Measurements from ENCODE around the gene SPEF1.
A peak's percentile ranks its signal among the peaks of the same experiment; 100 is the strongest.

The SPEF1 gene

DNA sequence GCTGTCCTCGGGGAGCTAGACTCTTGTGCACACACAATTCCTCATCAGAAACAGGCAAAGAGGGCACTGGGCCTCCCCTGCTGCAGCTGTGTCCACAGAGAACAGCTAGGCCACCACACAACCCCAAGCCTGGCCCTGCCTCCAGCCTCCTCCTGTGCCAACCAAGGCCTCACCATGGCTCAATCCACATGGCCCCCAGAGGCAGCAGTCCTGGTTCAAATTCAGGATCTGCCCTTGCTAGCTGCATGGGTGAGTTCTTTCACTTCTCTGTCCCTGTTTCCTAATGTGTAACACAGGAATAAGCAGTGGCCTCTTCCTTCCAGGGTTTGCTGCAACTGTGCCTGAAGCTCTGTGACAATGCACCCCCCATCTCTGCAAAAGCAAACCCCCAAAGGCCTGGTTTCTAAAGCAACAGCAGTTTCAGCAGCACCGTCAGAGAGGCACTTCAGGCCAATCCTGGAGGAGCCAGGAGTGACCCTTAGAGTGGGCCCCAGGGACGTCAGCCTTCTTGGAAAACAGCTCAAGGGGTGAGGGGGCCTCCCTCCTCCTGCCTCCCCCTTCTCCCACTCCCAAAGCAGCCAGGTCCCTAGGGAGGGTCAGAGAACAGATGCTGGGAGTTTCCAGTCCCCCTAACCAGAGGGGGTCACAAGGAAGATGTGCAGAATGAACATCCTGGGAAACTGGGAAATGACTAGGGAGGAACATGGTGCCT is 15.9 kb downstream of the SPEF1 start:
- DNase-seq (ENCODE audit: low spot score), result no peak

- no peak for DNase-seq (ENCODE audit: low spot score)
Measured at GRCh38 chr20:3764659-3765058, 16.6 kb downstream of the SPEF1 start.

- DNase-seq (ENCODE audit: low spot score), result no peak
Measured at GRCh38 chr20:3763671-3764601, 17.3 kb downstream of the SPEF1 start.

GRCh38 chr20:3760655-3761348 is 20.4 kb downstream of the SPEF1 start:
- DNase-seq (ENCODE audit: low spot score), result no peak

DNA sequence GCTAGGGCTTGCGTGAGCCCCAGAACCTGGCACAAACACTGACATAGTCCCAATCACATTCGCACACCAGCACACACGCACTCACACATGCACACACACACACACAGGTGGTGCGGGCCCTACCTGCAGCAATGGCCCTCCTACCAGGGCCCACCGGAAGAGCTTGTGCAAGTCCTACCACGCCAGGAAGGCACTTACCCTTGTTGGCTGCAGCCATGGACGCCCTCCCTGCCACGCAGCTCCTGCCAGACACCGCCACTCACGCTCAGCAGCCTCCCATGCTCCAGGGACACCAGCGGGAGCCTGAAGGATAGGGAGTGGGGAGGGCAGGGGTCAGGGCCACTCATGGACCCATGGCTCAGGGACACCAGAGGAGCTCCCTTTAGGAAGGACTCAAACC is 21.4 kb downstream of the SPEF1 start:
- DNase-seq (ENCODE audit: low spot score), result no peak

DNA sequence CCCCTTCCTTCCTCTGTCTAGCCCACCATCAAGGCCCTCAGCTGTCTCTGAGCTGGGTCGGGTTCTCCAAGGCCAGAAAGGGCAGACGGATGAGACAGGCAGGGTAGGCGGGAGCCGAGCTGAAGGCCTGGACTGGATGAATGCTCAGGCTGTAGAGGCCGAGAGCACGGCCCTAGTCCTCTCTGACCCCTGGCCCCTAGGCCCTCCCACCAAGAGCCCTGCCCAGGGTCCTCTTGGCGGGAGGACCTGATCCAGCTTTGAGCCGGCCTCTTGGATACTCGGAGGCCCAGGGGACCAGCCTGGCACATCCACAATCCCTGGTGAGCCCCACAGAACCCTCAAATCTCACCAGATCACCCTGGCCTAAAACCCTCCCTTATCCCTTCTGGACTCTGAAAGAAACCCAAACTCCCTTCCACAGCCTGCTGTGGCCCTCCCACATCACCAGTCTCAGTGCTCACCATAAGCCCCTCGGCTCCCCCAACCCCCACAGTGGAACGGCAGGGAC is 21.9 kb downstream of the SPEF1 start:
- no peak for DNase-seq (ENCODE audit: low spot score)

GRCh38 chr20:3758566-3758965 is 22.7 kb downstream of the SPEF1 start:
- DNase-seq (ENCODE audit: low spot score), result no peak

DNA sequence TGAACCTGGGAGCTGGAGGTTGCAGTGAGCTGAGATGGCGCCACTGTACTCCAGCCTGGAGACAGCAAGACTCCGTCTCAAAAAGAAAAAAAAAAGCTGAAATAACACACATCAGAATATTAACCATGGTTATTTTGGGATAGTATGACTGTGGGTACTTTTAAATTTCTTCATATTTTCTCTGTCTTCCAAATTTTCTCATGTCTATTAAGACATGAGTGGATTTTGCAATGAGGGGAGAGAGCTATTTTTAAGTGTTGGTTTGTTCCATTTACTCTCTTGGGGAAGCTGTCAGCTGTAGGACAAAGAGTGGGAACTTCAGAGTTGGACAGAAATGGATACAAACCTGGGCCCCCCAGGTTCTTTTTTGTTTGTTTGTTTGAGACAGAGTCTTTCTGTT is 24.0 kb downstream of the SPEF1 start:
- no peak for DNase-seq (ENCODE audit: low spot score)

DNA sequence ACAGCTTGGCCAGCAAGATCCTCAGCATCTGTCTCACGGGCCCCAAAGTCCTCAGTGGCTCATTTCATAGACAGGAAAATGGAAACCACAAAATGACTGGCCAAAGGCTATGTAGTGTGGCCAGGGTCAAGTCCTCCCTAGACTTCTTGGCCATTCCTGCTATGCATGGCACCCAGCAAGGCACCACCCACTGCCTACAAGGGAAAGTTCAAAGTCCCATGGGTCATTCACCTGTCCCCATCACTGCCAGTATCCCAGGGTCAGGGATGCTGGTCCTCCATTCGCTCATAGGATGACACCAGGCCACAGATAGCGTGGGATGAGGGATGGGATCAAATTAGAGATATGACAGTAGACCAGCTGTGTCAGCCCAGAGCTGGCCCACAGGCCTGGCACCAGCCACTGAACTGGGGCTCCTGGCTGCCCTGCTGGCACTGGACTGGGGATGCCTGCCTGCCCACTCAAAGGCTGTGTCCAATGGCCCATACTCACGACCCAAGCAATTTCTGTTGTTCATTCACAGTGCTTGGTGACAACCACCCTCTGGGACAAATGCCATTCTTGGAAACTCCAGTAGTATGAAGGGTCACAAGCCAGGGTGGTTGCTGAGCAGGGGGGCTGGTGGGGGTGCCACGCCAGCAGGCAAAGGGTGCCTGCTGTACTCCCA is 25.3 kb downstream of the SPEF1 start:
- no peak for DNase-seq (ENCODE audit: low spot score)

GRCh38 chr20:3755269-3755668 is 26.0 kb downstream of the SPEF1 start:
- no peak for DNase-seq (ENCODE audit: low spot score)

- no peak for DNase-seq (ENCODE audit: low spot score)
Measured at GRCh38 chr20:3754276-3754630, 27.0 kb downstream of the SPEF1 start.

DNA sequence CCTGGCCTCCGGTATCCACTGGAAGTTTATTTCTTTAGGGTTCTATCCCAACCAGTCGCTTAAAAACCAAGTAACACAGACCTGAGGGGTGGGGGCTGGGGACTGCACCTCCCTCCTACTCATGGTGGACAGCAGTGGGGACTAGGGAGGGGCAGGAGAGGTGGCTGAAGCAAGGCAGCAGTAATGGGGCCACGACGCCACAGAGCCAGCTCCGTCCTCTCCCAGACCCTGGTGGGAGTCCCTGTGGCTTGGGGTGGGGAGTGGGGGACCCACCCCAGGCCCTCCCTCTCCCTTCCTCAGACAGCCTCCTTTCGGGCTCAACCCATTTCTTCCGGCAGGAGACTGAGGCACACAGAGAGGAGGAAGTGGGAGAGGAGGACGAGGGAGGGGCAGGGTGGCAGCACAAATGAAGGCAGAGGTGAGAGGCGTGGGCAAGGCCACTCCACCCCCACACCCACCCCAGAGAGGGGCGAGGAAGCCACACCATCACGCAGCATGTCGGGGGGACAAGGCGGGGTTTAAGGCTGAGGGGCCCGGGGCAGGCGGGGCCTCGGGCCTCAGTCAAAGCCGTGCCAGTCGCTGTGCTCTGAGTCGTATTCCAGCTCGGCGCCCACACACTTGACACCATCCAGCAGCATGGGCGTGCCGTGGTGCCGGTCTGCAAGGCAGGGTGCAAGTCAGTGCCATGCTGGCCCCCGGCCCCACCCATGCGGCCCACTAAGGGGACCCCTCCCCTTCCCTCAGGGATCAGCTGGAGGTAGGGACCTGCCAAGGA is 27.6 kb downstream of the SPEF1 start:
- no peak for DNase-seq (ENCODE audit: low spot score)

DNA sequence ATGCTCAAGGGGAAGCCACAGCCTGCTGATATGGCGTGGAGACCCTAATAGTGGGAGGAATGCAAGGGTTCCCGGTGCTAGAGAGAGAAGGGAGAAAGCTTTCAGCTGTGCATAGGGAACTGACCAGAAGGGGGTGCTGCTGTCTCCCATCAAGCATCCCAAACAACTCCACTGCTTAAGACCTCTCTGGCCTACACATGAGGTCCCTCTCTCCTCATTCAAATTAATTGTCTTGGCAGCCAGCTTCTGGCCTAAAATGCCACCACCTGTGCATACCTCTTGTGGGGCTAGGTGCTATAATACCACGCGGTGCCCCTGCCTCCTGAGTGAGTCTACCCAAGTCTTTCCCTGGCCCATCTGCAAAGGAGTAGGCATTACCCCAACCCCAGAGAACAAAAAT is 28.1 kb downstream of the SPEF1 start:
- DNase-seq (ENCODE audit: low spot score), result peak; percentile 73

DNA sequence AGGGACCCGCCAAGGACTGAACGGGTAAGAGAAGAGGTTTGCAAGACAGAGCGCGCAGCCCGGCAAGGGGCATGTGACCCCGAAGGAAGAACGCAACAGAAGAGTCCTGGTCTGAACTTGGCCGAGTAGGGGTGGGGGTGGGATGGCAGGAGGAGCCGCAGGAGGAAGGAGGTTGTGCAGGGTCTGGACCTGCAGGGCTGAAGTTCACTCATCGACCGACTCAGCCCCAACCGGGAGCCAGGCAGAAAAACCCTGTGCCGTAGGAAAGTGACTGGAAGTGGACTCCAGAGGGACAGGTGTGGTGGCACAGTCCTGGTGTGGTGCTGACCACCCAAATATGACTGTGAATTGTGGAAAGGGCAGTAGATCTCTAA is 28.9 kb downstream of the SPEF1 start:
- no peak for DNase-seq (ENCODE audit: low spot score)

DNA sequence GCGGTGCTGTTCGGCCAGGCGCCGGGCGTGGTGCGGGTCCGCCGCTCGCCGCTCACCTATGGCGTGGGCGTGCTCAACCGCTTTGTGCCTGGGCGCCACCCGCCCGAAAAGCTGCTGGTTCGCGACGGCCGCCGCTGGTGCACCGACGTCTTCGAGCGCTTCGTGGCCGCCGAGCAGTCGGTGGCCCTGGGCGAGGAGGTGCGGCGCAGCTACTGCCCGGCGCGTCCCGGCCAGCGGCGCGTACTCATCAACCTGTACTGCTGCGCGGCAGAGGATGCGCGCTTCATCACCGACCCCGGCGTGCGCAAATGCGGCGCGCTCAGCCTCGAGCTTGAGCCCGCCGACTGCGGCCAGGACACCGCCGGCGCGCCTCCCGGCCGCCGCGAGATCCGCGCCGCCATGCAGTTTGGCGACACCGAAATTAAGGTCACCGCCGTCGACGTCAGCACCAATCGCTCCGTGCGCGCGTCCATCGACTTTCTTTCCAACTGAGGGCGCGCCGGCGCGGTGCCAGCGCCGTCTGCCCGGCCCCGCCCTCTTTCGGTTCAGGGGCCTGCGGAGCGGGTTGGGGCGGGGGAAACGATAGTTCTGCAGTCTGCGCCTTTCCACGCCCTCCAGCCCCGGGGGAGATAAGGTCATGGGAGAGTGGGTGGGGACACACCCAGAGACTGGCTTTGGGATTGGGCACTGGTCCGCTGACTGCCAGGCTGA is 29.4 kb downstream of the SPEF1 start:
- peak; percentile 27 for DNase-seq (ENCODE audit: low spot score)

DNA sequence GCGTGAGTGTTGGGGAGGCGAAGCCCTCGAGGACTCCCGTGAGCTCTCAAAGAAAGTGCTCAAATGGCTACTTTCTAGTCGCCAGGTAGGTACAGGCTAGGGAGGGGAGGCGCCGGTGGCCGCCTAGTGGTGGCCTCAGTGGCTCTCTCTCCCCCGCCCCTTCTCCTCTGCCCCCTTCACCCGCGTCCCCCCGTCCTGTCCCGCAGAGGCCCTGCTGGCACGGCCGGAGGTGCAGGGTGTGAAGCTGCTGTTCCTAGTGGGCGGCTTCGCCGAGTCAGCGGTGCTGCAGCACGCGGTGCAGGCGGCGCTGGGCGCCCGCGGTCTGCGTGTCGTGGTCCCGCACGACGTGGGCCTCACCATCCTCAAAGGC is 30.0 kb downstream of the SPEF1 start:
- no peak for DNase-seq (ENCODE audit: low spot score)

- DNase-seq (ENCODE audit: low spot score), result no peak
Measured at GRCh38 chr20:3749689-3750531, 31.3 kb downstream of the SPEF1 start.

DNA sequence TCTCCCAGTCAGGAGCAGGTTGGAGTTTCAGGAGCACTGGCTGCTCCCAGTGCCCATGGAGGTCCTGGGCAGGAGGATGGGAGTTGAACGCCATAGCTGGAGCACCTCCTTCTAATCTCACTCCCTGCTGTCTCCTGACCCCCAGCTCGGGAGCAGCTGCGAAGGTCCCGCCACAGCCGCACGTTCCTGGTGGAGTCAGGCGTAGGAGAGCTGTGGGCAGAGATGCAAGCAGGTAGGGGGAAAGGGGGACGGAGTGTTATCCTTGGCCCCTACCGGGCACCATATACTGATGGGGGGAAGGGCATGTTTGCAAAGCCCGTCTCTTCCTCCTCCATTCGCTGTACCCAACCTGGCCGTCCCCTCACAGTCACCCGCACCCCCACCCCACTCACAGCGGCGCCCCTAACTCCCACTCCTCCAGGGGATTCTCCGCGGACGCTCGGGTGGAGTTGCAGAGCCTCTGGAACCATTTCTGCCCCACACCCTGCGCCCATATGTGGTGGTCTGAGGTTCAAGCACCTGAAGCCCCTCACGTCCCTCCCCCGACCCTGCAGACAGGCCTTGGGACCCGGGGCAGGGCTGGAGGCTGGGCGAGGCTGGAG is 32.1 kb downstream of the SPEF1 start:
- DNase-seq (ENCODE audit: low spot score), result no peak

DNA sequence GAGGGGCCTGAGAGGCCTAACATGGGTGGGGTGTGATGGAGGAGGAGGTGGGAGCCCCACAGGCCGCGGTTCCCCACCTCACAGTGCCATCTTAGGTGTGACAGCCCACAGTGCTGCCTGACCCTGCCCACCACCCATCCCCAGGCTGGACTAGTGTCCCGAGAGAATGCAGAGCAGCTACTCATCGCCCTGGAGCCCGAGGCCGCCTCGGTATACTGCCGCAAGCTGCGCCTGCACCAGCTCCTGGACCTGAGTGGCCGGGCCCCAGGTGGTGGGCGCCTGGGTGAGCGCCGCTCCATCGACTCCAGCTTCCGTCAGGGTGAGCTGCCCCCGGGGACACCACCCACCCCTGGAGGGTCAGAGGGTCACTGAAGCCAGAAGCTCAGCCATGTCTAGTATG is 33.2 kb downstream of the SPEF1 start:
- no peak for DNase-seq (ENCODE audit: low spot score)

Data from pons (tissue), 1 donor.